ENCODE data around the gene DYNC1LI2.

The DYNC1LI2 gene

DNA sequence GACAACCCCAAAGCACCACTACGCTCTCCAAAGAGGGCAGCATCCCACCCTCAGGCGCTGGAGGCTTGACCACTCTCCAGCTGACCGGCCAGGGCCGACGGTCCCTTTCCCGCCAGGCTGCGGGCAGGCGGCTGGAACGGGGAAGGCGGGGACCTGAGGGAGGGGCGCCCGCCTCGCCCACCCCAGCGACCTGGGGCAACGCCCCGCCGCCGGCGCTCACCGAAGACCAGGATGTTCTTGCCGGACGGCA lies 431 bp downstream of the DYNC1LI2 start:
- no peak for TF ChIP-seq ZFX (IDR thresholded peaks at IDR 0.05)
- TF ChIP-seq, protein P1, sequence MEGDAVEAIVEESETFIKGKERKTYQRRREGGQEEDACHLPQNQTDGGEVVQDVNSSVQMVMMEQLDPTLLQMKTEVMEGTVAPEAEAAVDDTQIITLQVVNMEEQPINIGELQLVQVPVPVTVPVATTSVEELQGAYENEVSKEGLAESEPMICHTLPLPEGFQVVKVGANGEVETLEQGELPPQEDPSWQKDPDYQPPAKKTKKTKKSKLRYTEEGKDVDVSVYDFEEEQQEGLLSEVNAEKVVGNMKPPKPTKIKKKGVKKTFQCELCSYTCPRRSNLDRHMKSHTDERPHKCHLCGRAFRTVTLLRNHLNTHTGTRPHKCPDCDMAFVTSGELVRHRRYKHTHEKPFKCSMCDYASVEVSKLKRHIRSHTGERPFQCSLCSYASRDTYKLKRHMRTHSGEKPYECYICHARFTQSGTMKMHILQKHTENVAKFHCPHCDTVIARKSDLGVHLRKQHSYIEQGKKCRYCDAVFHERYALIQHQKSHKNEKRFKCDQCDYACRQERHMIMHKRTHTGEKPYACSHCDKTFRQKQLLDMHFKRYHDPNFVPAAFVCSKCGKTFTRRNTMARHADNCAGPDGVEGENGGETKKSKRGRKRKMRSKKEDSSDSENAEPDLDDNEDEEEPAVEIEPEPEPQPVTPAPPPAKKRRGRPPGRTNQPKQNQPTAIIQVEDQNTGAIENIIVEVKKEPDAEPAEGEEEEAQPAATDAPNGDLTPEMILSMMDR (conservative IDR thresholded peaks at IDR 0.05) = no peak
- H3K27ac ChIP-seq = peak overlapping the region; percentile 96

DNA sequence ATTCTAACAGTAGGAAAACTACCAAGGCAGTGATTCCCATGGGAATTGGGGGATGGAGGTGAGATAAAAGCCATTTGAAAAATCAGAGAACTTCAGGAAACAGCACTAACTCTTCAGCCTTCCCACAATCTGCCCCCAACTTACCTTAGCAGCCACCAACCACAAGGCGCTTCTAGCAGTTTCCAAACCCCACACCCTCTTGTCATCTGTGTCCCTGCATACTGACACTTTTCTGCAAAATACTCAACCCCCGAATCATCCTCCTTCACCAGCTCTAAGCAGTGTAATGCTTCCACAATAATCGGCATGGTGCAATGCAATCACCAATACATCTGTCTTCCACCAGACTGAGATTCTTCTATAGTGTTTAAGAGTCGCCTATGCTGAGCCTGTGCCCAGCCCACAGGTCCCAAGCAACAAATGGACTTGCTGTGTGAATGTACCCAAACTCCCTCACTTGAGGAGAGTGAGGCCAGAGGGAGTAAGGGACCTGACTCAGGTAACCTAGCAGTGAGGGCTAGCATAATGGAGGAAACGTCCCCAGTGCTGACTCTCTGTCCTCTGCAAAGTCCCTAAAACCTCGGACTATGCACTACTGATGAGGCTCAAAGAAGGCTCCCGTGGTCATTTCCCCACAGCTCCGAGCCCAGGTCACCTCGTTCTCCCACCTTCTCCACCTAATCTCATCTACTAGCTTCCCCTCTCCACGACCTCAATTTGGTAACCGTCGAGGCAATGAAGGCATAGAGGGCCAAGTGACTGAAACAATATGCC lies 943 bp downstream of the DYNC1LI2 start:
- H3K27ac ChIP-seq = peak overlapping the region; percentile 96
- TF ChIP-seq, protein P1 (conservative IDR thresholded peaks at IDR 0.05) = no peak
- TF ChIP-seq ZFX (IDR thresholded peaks at IDR 0.05) = no peak

DNA sequence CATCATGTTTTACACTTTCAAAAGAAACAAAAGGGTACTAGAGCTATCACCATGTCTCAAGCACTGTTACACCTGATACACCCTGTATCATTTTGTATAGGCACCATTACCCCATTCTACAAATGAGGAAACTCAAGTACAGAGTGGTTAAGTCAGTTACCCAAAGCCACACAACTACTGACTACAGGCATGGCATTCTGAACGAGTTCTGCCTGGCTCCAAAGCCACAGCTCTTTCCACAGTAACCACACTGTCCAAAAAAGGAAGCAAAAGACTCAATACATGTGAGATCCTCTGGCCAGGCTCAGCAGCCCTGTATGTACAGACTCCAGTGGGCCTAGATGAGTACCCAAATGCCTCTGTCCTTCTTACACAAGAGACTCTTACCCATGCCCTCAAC lies 4.7 kb downstream of the DYNC1LI2 start:
- no peak overlapping the region for H3K27ac ChIP-seq

DNA sequence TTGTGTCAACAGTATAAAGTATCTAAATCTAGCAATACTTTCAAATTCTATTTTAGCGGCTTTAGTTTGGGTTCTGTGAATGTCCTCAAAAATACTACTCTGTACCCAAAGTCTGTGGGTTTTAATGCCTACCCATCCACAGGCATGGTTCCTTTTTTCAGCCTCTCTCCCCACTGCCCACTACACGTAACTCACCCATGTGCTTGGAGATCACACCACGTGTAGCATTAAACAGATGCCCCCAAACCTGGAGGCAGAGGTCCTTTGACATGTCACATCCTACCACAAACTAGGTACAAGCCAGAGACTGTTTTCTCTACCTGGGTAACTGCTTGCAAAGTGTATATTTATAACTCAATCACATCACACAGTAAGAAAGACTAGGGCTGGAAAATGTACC lies 5.4 kb downstream of the DYNC1LI2 start:
- no peak for TF ChIP-seq ZFX (IDR thresholded peaks at IDR 0.05)
- TF ChIP-seq, protein P1 (conservative IDR thresholded peaks at IDR 0.05) = no peak
- H3K27ac ChIP-seq = no peak overlapping the region

More for the DNA sequence above, 4.7 kb downstream of the DYNC1LI2 start:
- no peak for TF ChIP-seq ZFX (IDR thresholded peaks at IDR 0.05)
- TF ChIP-seq, protein P1 (conservative IDR thresholded peaks at IDR 0.05) = no peak

DNA sequence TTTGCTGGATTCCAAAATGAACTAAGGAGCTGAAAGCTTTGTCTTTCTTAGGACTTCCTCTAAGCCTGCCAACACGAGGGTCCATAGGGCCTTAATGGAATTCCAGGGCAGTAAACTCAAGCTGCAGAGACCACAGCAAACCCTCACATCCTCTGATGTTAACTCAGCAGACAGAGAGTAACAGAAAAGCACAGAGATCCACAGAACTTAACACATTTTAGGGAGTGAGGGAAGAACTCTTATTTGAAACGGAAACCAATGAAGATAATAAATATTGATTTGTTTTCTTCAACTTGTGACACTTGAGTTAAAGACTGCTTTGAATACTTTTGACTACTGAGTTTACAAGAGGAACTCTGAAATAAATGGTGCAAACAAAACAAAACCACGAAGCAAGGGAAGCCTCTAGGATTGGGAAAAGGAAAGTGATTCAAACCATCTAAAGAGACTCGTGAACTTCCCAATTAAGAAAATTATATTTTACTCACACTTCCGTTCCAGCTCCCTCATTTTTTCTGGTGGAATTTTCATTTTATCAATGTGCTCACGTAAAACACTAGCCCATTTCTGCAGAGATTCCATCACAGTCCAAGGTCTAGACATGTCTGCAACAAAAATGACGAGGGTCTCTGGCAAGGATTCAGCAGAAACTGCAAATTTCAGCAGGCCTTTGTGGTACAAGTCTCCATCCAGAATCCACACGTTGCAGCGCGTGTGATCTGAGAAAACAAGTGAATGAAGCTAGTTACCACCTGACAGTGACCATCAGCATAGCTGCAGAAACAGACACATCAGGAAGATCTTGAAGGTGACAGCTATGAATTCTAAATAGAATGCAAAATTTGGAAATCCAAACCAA lies 9.2 kb downstream of the DYNC1LI2 start:
- TF ChIP-seq, protein P1 (conservative IDR thresholded peaks at IDR 0.05) = no peak
- no peak for TF ChIP-seq ZFX (IDR thresholded peaks at IDR 0.05)
- peak overlapping the region; percentile 16 for H3K27ac ChIP-seq

DNA sequence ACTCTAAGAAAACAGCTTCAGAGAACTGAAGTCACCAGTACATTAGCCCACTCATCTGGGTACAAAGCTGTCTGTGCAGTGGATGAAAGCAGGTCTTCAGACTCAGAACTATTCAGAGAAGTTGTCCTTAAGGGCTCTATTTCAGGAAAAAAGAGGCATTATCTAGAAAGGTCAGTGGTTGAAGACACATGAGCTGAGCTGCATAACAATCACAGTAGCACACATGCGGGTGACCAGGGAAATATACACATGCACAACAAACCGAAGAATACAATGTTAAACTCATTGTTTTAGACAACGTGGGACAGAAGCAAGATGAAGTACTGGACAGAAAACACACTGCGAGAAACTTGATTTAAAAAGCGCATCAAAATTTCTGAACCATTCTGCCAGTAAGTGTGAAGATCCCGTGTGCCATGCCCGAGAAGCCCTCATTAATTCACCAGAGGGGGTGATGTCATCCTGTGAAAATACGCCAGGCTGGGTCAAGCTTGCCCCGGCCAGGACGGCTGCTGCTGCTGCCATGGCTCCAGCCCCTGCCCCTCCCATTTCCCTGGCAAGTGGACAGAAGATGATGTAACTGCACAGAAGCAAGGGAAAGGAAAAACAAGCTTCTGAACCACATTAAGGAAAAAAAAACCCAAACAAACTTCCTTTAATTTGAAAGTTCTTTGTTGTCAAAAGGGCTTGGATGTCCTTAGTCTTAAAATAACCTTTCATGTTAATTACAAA lies 10.1 kb downstream of the DYNC1LI2 start:
- H3K27ac ChIP-seq = peak overlapping the region; percentile 16
- TF ChIP-seq, protein P1 (conservative IDR thresholded peaks at IDR 0.05) = no peak
- TF ChIP-seq ZFX (IDR thresholded peaks at IDR 0.05) = no peak

All from C4-2B (cell line).